SK-N-MC (cell line): ENCODE data around the gene KLRC1.

Experiments used
- EZH2 ChIP-seq: fragments of 200-600 bp; sonication (generic); IDR thresholded peaks from one replicate; pipeline ENCODE4 v1.6.1; 2017; ENCODE audit warnings: antibody characterized with exemption
- FOXP2 ChIP-seq: optimal IDR thresholded peaks from 2 replicates; pipeline ENCODE3; 2011; ENCODE audit warnings: mild to moderate bottlenecking, moderate library complexity; ENCODE audit not compliant: insufficient read depth; ENCODE audit errors: extremely low read length, control extremely low read depth
- POLR2AphosphoS5 ChIP-seq: IDR thresholded peaks from 2 replicates; pipeline ENCODE4 v1.6.1; 2012; ENCODE audit warnings: mild to moderate bottlenecking, low read depth, low read length, borderline replicate concordance

- no peak for TF ChIP-seq EZH2
- TF ChIP-seq POLR2AphosphoS5, result no peak
- no peak for TF ChIP-seq FOXP2
Measured at GRCh38 chr12:10466311-10466710, 13.1 kb upstream of the KLRC1 start.
